Tibial artery (tissue), 4 donors: ENCODE data around the gene LETM1.

Experiments
- DNase-seq, 2 donors: peaks; one replicate each; pipeline ENCODE4 v3.0.0-alpha.2; 2019
- H3K27ac ChIP-seq, 2 donors: fragments of 200-600 bp; sonication (generic) in 1 of 2; 1 replicate in 1 of 2; 2 replicates in 1 of 2; pipeline ENCODE4 v1.5.1; 2018 to 2019; ENCODE audit warnings: mild to moderate bottlenecking in 1 of 2
- H3K27me3 ChIP-seq, 2 donors: fragments of 200-600 bp; sonication (generic) in 1 of 2; one replicate each; pipeline versions ENCODE4 v1.5.1 to v1.6.0; 2016 to 2019
- H3K36me3 ChIP-seq, 3 donors: fragments of 200-600 bp; sonication (generic) in 2 of 3; one replicate each; pipeline ENCODE4 v1.5.1; 2016 to 2019; ENCODE audit warnings: mild to moderate bottlenecking in 2 of 3
- H3K4me1 ChIP-seq, 4 donors: fragments of 200-600 bp; sonication (generic) in 2 of 4; 1 replicate in 3 of 4; 2 replicates in 1 of 4; pipeline ENCODE4 v1.5.1; 2016 to 2019
- H3K4me3 ChIP-seq, 2 donors: fragments of 200-600 bp; sonication (generic) in 1 of 2; 1 replicate in 1 of 2; 2 replicates in 1 of 2; pipeline ENCODE4 v1.5.1; 2018 to 2019; ENCODE audit warnings: mild to moderate bottlenecking in 2 of 2
- H3K9me3 ChIP-seq, 3 donors: fragments of 200-600 bp; sonication (generic) in 1 of 3; one replicate each; pipeline ENCODE4 v1.5.1; 2016 to 2019
- CTCF ChIP-seq, 2 experiments: fragments of 200-600 bp in 1 of 2; fragments of 450-650 bp in 1 of 2; IDR thresholded peaks; one replicate each; pipeline ENCODE4 v1.5.1; 2017 to 2019; ENCODE audit warnings: antibody characterized with exemption in 2 of 2, mild to moderate bottlenecking in 1 of 2, moderate library complexity in 1 of 2
- intact Hi-C: fragments of 100-400 bp; cut with DNase I; formaldehyde crosslinking; loops from one replicate; pipeline ENCODE4 v1.15.0; 2023; ENCODE audit warnings: low total_unique reads

Gene LETM1

GRCh38 chr4:1842993-1843448 is 12.9 kb downstream of the LETM1 start:
- intact Hi-C loops, result no loop called here
- Histone ChIP-seq H3K27ac (no peak overlapping the region), H3K27me3 (no peaks in the 10 kb centered on the region), H3K4me1 (peaks cover 0 to 17% (median 0%) of the 10 kb centered on the region in 4 donors), H3K9me3 (no peaks in the 10 kb centered on the region), H3K36me3 (peaks cover 61 to 84% (median 63%) of the 10 kb centered on the region in 3 donors), H3K4me3 (no peak overlapping the region)
- DNase-seq, result no peak
- TF ChIP-seq CTCF (IDR thresholded peaks at IDR 0.05), result no peak

- TF ChIP-seq CTCF (IDR thresholded peaks at IDR 0.05), result no peak
- Histone ChIP-seq H3K27me3 (no peaks in the 10 kb centered on the region), H3K27ac (no peak overlapping the region), H3K36me3 (peaks cover 64 to 84% (median 64%) of the 10 kb centered on the region in 3 donors), H3K9me3 (no peaks in the 10 kb centered on the region), H3K4me1 (peaks cover 0 to 17% (median 0%) of the 10 kb centered on the region in 4 donors), H3K4me3 (no peak overlapping the region)
- DNase-seq, result no peak
- intact Hi-C loops, result no loop called here
These were observed 13.5 kb downstream of the LETM1 start for GRCh38 chr4:1842339-1842895.

GRCh38 chr4:1841887-1842210 is 14.1 kb downstream of the LETM1 start:
- TF ChIP-seq CTCF (IDR thresholded peaks at IDR 0.05), result no peak
- intact Hi-C loops, result no loop called here
- H3K36me3 ChIP-seq, result peaks cover 59 to 84% (median 64%) of the 10 kb centered on the region in 3 donors

DNA sequence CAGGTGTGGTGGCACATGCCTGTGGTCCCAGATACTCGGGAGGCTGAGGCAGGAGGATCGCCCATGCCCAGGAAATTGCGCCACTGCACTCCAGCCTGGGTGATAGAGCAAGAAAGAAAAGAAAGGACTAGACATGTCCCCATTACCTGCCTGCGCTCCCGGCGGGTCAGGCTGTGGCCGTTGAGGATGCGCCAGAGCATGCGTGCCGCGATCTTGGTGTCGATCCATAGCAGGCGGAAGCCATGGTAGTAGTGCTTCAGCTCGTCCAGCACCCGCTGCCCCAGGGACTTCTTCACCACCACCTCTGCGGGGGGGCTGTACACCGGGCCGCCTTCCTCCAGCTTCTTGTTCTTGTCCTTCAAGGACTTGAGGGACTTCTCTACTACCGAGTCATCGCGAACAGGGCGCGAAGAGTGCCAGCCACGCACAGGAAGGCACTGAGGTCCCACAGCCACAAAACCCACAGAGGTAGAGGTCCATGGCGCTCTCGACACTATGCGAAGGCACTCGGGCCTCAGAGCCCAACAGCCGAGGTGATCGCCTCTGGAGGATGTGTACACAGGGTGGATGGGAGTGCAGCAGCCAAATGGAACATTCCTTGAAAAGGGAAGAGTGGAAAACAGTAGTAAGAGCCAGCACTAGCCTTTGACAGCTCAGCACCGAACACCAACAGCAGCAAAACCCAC is 14.6 kb downstream of the LETM1 start:
- Histone ChIP-seq H3K27me3 (no peaks in the 10 kb centered on the region), H3K27ac (peak overlapping the region in 1 of 2 donors; percentile 12), H3K4me3 (no peak overlapping the region), H3K4me1 (peaks cover 0 to 17% (median 0%) of the 10 kb centered on the region in 4 donors), H3K36me3 (peaks cover 58 to 86% (median 67%) of the 10 kb centered on the region in 3 donors), H3K9me3 (no peaks in the 10 kb centered on the region)
- DNase-seq, result no peak
- intact Hi-C loops, result no loop called here
- no peak for TF ChIP-seq CTCF (IDR thresholded peaks at IDR 0.05)

More at GRCh38 chr4:1841887-1842210, 14.1 kb downstream of the LETM1 start:
- no peak overlapping the region for H3K4me3 ChIP-seq
- H3K27me3 ChIP-seq, result no peaks in the 10 kb centered on the region
- no peaks in the 10 kb centered on the region for H3K9me3 ChIP-seq
- no peak overlapping the region for H3K27ac ChIP-seq
- peaks cover 0 to 17% (median 0%) of the 10 kb centered on the region in 4 donors for H3K4me1 ChIP-seq
- DNase-seq, result no peak

DNA sequence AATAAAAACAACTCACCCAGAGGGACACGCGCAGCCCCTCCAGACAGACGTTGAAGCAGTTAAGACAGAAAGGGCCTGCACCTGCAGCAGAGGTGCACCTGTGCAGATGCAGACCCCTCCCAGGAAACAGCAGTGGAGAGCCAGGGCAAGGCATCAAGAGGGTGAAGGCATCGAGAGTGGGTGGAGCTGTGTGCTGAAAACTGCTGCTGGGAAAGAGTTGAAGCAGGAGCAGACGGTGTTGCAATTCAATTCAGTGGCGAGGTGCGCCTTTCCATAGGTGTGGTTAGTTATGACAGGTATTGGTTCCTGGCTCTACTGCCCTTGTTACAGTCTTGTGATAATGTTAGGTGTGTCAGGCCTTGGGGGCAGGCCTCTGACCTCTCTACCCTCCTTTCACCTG is 16.7 kb downstream of the LETM1 start:
- H3K9me3 ChIP-seq, result no peaks in the 10 kb centered on the region
- H3K27me3 ChIP-seq, result no peaks in the 10 kb centered on the region
- DNase-seq, result no peak
- no peak for TF ChIP-seq CTCF (IDR thresholded peaks at IDR 0.05)
- H3K4me1 ChIP-seq, result peaks cover 0 to 17% (median 0%) of the 10 kb centered on the region in 4 donors
- H3K36me3 ChIP-seq, result peaks cover 64 to 95% (median 75%) of the 10 kb centered on the region in 3 donors
- H3K27ac ChIP-seq, result no peak overlapping the region
- intact Hi-C loops, result no loop called here
- H3K4me3 ChIP-seq, result no peak overlapping the region
